HL-60 (cell line): ENCODE data around the gene PANK4.

Experiments used
- CTCF ChIP-seq: IDR thresholded peaks from one replicate; pipeline ENCODE4 v1.5.1; 2011; ENCODE audit warnings: low read length, control low read depth, inconsistent platforms; ENCODE audit not compliant: insufficient read depth
- GABPA ChIP-seq: IDR thresholded peaks from 2 replicates; pipeline ENCODE4 v1.6.1; 2012; ENCODE audit warnings: low read depth
- POLR2AphosphoS5 ChIP-seq: IDR thresholded peaks from 2 replicates; pipeline ENCODE4 v1.6.1; 2012; ENCODE audit warnings: low read depth
- REST ChIP-seq: IDR thresholded peaks from 2 replicates; pipeline ENCODE4 v1.6.1; 2012; ENCODE audit warnings: low read depth; ENCODE audit not compliant: insufficient replicate concordance
- SPI1 ChIP-seq: IDR thresholded peaks from 2 replicates; pipeline ENCODE4 v1.6.1; 2012; ENCODE audit warnings: low read depth, mild to moderate bottlenecking, borderline replicate concordance

GRCh38 chr1:2558861-2559260, 32.5 kb upstream of the PANK4 start:
- TF ChIP-seq SPI1 (no peak), CTCF (no peak), POLR2AphosphoS5 (no peak), REST (no peak), GABPA (no peak)
